Stimulated activated CD8-positive, alpha-beta memory T cell treated with anti-CD3 and anti-CD28 coated beads, Interleukin-15, amount 100 ng/mL, for 1 hour (primary cell): Measurements from ENCODE around the gene CNTN4.
"Not testable (repeated sequence)": the region's sequence is repeated elsewhere in the genome, so short reads cannot be mapped to it uniquely, and the experiment has no call there.

Source experiments
- DNase-seq: peaks from one replicate; pipeline ENCODE4 v3.0.0-alpha.2; 2020; ENCODE audit warnings: low read depth

CNTN4 gene

DNA sequence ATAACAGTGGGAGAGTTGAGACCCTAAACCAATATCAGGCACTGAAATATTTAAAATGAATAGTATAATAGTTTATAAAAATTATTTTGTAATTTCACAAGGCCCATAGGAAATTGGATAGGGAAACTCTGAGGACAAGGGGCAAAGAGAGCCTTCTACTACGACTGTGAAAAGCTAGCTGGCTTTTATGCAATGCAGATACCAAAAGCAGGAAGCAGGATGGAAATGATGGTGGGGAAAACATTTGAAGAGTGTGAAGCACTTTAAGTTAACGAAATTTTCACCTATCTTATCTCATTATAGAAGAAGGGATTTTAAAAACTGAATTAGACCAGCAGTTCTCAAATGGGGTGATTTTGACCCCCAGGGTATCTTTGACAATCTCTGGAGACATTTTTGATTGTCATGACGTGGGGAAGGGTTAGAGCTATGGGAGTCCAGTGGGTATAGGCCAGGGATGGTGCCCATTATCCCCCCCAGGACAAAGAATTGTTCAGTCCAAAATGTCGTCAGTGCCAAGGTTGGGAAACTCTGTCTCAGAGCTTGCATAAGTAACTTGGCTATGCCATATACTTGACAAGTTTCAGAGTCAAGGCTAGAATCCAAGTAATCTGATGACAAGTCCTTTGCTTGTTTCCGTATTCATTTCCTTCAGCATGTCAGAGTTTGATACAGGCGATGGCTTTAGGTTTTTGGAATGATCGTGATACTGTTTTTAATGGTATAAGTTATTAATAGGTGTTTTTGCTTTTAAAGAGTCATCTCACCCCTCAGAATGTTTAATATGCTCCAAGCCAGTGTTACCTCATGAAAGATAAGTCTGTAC lies 885.6 kb downstream of the CNTN4 start:
- DNase-seq = no peak

DNA sequence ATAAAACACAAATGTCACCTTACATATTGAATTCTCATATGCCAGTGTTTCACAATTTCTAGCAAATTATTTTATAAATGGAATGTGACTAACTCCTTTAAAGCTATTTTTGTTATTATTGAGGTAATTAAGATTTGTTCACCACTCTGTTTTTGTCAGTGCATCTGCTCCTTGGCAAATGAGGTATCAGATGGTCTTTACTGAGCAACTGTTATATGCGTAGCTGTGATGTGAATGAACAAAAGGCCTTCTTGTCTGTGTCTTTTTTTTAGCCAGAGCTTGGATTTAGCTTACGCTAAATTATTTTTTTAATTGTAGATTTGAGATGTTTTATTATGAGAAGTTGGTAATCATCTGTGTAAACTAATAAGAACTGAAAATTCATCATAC lies 886.2 kb downstream of the CNTN4 start:
- no peak for DNase-seq

DNA sequence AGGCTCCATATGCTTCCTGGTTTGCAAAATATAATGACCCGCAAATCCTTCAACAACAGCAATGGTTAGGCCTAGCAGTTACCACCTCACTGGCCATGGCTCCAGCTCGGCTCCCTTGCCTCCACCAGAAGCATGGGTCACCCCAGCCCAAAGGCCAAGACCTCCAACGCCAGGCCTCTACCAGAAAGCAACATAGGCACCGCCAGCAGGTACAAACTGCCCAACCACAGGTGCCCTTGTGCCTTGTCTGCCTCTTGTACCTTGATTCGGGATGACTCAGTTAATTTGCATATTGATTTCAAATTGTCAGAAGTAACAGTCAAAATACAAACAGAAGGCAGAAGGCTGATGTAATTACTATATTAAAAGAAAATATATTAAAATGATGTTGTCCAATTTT lies 886.8 kb downstream of the CNTN4 start:
- DNase-seq = no peak

DNA sequence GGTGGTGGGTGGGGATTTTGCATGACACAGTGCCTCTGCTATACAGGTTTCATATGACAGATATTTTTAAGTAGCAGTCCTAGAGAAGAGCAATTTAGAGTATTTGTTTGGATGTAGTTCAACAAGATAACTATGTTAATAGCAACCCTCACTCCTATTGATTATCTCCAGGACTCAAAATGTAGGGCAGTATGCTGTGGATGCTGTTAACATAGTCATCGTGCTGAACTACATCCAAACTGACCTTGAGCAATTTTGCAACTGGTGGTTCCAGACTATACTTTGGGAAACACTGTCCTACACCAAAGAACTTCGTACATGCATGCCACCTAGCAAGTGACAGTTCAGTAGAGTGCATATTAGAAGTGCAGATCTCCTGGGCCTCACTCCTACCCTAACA lies 893.9 kb downstream of the CNTN4 start:
- no peak for DNase-seq

DNA sequence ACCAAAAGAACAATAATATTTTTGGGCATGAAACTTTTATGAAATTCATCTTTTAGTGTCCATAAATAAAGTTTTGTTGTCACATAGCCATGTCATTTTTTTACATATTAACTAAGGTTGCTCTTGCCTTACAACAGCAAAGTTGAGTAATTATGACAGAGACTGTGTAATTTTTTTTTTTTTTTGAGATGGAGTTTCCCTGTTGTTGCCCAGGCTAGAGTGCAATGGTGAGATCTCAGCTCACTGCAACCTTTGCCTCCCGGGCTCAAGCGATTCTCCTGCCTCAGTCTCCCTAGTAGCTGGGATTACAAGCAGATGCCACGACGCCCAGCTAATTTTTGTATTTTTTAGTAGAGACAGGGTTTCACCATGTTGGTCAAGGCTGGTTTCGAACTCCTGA lies 894.5 kb downstream of the CNTN4 start:
- DNase-seq = not testable (repeated sequence)

DNA sequence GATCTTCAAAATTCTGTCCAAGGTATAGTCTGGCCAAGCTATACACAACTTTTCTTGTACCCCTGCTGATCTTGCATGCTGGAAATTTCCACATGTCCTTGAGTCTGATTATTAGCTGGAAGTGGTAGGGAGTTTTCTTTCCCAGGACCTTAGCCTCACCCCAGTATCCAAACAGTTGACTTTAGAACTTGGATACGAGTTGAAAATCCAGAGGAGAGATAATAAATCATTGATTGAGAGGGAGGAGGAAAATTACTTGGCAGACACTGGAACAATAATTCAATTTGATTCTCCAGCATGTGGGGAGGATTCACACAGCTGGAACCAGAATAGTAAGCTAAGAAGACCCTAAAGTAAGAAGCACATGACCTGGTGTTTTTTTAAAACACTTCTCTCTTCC lies 895.1 kb downstream of the CNTN4 start:
- DNase-seq = no peak

DNA sequence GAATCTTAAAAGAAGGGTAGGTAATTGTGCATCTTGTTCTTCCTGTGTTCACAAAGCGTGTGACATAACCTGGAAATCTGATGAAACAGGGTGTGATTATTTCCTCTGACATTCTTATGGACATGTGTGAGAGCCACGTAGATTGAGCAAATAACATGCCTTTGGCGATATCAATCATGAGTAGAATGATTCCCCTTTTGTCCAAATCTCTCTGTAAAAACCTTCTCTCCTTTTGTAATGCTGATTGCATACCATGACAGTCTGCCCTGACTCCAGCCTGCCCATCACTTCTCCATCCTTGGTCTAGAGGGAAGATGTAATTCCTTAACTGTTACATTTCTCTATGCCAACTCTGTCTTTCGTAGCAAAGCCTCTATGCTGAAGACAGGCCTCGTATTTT lies 896.5 kb downstream of the CNTN4 start:
- no peak for DNase-seq

DNA sequence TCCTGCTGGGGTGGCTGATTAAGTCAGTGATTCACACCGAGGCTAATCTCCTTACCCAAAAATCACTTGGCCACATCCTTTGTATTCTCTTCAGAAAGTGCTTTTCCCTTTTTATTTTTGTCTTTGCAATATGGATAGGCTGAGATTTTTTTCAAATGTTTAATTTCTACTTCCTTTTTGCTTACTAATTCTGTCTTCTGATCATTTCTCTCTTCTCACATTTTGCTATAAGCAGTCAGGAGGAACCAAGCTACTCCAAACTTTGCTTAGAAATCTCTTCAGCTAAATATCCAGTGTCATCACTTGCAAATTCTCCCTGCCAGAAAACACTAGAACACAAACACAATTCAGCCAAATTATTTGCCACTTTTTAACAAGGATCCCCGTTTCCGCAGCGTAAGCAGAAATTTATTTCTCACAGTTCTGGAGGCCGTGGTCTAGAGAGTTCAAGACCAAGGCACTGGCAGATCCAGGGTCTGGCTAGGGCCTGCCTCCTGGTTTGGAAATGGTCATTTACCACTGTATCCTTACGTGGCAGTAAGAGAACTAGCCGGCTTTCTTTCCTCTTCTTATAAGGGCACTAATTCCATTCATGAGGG lies 906.6 kb downstream of the CNTN4 start:
- no peak for DNase-seq

DNA sequence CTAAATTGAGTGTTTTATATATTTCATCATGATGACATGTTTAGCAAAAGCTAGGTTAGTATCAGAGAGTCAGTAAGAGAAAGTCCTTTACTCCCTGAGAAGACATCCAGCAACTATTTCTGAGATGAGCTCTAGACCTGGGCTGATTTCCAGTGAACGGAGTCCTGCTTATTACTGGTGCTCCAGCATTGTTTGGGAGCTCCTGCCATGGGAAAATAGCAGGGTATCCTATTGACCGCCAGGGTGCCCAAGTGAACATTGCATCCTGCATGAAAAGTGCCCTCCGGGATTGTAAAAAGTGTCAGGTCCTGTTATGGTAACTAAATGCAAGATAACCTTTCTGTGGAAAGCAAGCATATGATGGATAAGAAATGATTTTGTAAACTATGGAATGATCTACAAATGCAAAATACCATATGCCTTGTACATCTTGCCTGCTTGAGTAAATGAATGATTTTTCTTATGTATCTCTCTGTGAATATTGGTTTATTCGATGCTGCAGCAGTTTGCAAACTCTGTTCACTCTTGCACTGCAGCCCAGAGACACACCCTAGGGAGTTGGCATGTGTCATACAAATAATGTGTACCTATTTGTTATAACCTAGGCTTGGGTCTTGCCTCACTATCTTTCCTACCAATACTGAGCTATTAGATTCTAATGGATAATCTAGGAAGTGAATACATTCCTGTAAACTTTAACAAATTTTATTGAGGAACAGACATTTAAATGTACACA lies 914.8 kb downstream of the CNTN4 start:
- DNase-seq = no peak

DNA sequence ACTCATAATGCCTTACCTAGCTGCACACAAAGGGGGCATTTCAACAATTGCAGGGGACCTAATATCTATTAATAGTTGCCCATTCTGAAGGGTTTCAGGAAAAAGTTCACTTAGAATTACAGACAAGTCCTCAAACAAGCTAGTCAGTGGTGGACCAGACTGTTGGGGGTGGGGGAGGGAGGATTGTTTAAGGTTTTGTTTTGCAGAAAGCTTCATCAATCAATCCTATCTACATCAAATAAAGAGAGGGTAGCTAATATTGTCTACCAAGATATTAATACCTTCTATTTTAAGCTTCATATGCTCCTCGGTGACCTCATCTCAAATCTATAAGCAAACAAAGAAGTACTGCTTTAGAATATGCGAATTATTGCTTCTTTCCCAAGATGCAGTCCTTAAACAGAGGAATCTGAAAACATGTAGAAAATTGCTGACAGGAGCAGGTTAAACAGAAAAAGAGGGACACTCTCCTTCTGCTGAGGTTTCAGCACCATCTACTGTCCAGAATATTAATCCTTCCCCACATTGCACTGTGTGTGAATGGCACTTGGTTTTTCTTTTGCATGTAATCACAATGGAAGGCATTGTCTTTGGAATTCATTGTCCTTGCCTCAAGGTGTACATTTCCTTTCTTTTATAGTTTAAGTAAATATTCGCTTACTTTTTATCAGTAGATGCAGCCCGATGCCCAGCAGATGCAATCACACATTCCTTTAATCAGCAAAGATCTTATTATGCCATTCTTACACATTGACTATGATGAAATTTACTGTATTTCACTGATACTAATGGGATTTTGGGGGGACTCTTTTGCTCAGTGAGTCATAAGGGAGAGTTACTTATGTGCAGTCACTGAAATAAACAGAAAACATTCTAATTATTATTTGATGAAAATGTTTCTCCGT lies 916.8 kb downstream of the CNTN4 start:
- no peak for DNase-seq

DNA sequence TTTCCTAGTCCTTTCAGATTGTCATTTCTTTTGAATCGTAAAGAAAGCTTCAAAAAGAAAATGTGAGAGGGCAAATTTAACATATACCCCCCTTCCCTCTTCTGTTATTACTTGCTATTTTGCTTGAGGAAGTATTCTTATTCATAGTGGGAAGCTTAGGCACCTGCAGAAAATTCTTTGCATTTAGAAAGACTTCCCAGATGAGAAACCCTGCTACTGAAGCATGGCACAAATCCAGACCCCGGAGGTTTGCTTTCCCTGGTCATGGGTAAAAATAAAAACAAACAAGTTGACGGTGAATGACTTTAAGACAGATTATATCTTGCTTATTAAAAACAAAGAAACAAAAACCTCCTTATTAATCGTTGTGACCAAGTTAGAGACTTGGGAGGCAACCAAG lies 917.6 kb downstream of the CNTN4 start:
- DNase-seq = no peak

DNA sequence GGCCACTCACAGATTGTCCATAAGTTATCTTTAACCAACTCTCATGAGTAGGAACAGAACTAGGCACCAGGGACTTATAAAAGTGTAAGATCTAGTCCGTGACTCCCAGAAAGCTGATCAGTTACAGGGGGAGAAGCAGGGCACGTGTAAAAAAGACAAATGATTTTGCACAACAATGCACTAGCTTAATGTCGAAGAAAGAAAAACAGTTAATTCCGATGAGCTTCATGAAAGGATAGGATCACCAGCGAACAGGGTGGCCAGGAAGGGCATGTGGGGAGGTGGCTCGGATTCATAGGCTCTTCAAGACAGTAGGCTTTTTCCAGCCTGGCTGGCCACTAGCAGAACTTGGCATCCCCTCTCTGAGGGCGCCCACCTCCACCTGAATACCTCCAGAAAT lies 921.5 kb downstream of the CNTN4 start:
- DNase-seq = no peak

DNA sequence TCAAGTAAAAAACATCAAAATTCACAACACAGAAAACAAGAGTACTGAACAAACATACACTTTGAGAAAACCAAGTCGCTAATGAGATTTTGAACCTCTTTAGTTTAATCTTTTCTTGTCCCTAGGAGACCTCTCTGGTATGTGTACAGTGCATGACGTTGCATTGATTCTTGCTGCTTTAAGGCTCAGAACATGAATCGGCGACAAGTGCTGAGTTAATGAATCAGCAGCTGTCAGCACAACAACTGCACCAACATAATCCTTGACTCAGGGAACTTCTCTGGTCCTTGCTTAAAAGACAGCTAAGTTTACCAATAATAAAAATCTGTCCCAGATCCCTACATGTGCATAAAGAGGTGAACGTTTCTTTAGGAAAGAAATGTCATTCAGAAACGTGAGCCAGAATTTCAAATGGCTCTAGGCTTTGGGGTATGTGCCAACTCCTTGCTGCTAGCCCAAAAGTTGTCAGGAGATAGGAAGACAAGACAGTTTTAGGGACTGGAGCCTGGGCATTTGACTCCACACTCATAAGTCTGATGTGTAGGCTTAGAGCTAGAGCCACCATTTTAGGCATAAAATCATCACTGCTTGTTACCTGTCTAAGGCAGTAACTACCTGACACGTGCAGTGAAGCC lies 924.6 kb downstream of the CNTN4 start:
- no peak for DNase-seq

DNA sequence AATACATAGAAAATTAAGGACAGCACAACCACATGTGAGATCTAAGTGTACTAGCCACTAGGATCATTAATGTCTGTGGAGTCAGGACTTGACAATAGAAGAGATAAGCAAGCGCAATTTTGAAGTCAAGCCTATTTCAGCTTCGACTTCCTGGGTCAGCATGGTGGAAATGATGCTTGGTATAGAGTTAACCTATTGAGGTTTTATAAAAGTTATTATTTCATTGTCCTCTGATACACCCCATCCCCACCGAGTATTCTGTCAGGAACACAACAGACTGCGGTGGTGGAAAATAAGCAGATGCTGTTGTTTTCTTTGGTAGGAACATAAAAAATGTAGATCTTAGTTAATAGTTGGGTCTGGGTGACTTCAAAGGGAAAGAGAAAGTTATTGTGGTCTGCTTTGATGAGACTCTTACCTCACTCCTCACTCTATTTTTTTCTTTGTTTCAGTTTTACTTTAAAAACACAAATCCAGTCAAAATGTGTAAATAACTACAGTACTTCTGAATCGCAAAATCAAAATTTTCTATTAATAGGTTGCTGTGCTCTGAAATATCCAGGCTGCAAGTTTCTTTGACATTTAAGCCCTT lies 929.4 kb downstream of the CNTN4 start:
- no peak for DNase-seq

DNA sequence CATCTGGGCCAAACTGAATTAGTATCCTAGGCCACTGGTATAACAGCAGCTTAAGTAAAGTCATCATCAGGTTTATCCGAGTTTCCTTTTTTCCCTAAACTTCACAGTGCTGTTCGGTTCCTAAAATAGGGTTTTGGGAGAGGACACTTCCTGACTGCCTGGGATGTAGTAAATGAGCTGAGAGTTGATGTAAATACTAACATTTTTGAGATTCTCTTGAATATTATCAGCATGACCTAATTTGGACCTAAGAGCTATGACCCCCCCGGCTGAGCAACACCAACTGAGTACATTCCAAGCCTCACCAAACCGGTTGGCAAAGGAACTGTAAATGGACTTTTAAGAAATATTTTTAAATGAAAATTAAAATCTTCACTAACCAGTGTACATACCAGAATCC lies 932.7 kb downstream of the CNTN4 start:
- DNase-seq = no peak

DNA sequence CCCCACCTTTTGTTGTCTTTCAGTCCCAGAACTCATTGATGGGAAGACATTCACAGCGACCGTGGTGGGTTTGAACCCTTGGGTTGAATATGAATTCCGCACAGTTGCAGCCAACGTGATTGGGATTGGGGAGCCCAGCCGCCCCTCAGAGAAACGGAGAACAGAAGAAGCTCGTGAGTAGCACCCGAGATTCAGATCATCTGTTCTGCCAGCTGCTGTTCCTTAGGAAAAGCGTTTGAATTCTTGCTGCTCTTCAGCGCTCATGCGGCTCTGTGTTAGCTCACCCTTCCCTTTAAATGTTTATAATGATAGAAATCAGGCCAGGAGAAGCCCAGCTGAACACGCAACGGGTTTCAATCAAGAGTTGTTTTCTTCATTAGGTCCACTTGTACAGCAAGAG lies 938.5 kb downstream of the CNTN4 start:
- DNase-seq = no peak

DNA sequence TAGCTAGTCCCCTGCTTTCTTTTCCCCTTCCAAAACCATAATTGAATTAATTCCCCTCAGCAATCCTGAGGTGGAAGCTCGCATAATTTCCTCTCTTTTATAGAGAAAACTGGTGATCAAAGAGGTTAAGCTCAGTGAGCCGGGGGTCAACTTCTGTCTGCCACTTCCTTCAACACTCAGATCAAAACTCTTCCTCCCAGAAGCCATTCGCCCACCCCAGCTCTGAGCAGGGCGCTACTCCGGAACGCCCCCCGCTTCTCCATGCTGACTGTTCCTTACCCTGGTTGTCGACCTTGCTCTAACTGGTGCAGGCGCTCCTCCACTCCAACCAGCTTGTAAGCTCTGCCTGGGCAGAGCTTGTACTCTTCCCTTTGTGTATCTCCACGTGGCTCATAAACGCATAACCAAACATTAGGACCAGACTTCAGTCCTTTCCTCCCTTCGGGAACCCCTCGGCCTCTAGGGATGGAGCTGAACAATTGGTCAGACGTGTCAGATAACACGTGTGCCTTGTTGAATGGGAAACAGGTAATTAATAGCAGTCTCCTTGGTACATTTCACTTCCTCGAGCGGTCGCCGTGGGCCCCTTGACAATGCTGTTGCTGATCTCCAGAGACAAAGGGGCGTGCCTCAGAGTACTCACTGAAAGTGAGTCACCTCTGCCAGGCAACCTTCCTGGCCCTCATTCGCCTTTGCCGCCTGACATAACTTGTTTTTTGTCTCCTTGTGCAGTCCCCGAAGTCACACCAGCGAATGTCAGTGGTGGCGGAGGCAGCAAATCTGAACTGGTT lies 939.7 kb downstream of the CNTN4 start:
- no peak for DNase-seq

DNA sequence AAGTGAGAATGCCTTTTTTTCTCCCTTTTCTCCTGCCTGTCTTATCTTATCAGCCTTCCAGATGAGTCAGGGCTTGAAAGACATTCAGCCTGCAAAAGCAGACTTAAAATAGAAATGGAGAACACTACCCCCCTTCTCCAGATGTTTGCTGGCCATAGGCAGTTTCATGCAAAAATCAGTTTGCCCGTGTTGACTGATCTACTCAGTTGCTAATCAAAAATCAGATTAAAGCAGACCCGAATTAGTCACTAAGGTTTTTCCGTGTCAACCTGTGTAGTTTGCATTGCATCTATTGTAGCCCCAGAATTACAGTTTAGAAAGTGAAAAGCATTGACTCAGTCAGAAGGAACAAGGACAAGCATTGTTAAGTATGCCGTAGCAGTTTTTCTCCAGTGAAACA lies 955.3 kb downstream of the CNTN4 start:
- no peak for DNase-seq

DNA sequence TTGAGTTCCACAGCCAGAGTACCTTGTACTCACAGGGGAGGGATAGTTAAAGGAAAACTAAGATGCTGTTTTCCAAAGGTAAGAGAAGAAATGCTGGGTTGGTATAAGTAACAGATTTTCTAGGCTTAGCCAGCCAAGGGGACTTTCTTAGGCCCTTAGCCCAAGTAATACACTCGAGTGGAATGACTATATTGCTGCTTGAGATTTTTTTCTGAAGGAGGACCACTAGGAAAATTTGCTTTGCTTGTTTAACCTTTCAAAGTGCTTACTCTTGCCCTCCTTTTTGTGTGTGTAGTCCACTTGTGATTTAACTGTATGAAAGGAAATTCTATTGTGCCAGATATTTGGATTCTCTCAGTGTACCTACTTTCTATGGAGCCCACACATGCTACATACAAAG lies 961.0 kb downstream of the CNTN4 start:
- no peak for DNase-seq

DNA sequence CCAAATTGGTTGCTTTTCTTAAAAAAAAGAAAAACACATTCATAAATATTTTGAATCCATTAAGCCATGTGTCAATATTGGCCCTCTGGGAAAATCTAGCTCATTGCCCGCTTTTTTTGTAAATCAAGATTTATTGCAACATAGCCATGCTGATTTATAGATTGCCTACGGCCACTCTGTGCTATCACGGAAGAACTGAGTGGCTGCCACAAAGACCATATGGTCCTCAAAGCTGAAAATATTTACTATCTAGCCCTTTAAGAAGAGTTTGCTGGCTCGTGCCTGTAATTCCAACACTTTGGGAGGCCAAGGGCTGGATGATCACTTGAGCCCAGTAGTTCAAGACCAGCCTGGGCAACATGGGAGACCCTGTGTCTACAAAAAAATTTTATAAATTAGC lies 965.6 kb downstream of the CNTN4 start:
- no peak for DNase-seq

DNA sequence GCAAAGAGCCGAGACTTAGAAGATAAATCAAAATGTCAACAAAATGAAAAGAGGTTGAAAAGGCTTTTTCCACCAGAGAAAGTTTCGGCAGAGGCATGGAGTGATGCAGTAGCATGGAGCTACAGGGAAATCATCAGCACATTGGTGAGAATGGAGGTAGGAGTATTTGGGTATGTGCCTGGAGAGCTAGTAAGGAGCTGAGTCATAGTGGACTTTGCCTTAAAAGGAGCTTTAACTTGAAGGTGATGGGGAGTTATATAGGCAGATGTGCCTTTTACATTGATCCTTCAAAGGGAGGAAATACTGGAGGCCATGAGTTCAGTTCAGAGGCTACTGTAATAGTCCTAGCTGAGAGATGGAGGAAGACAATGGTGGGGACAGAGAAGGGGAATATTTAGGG lies 967.2 kb downstream of the CNTN4 start:
- DNase-seq = no peak
